ENCODE measurements around the gene ENPP1. TPM values are rescaled to one million over a fixed set of nuclear protein-coding genes. Genes with fewer than 3 reads are reported as not detected.

The ENPP1 gene
- total RNA-seq, 1 experiment from 2014 or later, result 29.7 TPM

- TF ChIP-seq, protein P1, sequence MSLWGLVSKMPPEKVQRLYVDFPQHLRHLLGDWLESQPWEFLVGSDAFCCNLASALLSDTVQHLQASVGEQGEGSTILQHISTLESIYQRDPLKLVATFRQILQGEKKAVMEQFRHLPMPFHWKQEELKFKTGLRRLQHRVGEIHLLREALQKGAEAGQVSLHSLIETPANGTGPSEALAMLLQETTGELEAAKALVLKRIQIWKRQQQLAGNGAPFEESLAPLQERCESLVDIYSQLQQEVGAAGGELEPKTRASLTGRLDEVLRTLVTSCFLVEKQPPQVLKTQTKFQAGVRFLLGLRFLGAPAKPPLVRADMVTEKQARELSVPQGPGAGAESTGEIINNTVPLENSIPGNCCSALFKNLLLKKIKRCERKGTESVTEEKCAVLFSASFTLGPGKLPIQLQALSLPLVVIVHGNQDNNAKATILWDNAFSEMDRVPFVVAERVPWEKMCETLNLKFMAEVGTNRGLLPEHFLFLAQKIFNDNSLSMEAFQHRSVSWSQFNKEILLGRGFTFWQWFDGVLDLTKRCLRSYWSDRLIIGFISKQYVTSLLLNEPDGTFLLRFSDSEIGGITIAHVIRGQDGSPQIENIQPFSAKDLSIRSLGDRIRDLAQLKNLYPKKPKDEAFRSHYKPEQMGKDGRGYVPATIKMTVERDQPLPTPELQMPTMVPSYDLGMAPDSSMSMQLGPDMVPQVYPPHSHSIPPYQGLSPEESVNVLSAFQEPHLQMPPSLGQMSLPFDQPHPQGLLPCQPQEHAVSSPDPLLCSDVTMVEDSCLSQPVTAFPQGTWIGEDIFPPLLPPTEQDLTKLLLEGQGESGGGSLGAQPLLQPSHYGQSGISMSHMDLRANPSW (CRISPR knock-in tag; conservative IDR thresholded peaks at IDR 0.05; ENCODE audit: low read depth), result no peak
- no peak for TF ChIP-seq FOXP4 (CRISPR knock-in tag; IDR thresholded peaks at IDR 0.05)
- no peak for TF ChIP-seq PRDM15 (CRISPR knock-in tag; IDR thresholded peaks at IDR 0.05)
- TF ChIP-seq MAX (CRISPR knock-in tag; IDR thresholded peaks at IDR 0.05), result no peak
- no peak for TF ChIP-seq MYBL2 (CRISPR knock-in tag; IDR thresholded peaks at IDR 0.05)
- TF ChIP-seq, protein P2, sequence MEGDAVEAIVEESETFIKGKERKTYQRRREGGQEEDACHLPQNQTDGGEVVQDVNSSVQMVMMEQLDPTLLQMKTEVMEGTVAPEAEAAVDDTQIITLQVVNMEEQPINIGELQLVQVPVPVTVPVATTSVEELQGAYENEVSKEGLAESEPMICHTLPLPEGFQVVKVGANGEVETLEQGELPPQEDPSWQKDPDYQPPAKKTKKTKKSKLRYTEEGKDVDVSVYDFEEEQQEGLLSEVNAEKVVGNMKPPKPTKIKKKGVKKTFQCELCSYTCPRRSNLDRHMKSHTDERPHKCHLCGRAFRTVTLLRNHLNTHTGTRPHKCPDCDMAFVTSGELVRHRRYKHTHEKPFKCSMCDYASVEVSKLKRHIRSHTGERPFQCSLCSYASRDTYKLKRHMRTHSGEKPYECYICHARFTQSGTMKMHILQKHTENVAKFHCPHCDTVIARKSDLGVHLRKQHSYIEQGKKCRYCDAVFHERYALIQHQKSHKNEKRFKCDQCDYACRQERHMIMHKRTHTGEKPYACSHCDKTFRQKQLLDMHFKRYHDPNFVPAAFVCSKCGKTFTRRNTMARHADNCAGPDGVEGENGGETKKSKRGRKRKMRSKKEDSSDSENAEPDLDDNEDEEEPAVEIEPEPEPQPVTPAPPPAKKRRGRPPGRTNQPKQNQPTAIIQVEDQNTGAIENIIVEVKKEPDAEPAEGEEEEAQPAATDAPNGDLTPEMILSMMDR (IDR thresholded peaks at IDR 0.05), result no peak
- no peak for TF ChIP-seq MLX (CRISPR knock-in tag; IDR thresholded peaks at IDR 0.05)
- TF ChIP-seq ZNF416 (CRISPR knock-in tag; IDR thresholded peaks at IDR 0.05), result no peak
- no peak for TF ChIP-seq TEAD1 (CRISPR knock-in tag; IDR thresholded peaks at IDR 0.05)
- TF ChIP-seq, protein P3, sequence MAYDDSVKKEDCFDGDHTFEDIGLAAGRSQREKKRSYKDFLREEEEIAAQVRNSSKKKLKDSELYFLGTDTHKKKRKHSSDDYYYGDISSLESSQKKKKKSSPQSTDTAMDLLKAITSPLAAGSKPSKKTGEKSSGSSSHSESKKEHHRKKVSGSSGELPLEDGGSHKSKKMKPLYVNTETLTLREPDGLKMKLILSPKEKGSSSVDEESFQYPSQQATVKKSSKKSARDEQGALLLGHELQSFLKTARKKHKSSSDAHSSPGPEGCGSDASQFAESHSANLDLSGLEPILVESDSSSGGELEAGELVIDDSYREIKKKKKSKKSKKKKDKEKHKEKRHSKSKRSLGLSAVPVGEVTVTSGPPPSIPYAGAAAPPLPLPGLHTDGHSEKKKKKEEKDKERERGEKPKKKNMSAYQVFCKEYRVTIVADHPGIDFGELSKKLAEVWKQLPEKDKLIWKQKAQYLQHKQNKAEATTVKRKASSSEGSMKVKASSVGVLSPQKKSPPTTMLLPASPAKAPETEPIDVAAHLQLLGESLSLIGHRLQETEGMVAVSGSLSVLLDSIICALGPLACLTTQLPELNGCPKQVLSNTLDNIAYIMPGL (CRISPR knock-in tag; IDR thresholded peaks at IDR 0.05), result no peak
- no peak for TF ChIP-seq NFATC4 (CRISPR knock-in tag; IDR thresholded peaks at IDR 0.05)
- no peak for TF ChIP-seq CREB1 (CRISPR knock-in tag; IDR thresholded peaks at IDR 0.05)
- TF ChIP-seq TCF7 (CRISPR knock-in tag; IDR thresholded peaks at IDR 0.05; ENCODE audit: low read depth), result no peak
- TF ChIP-seq ZNF317 (CRISPR knock-in tag; IDR thresholded peaks at IDR 0.05; ENCODE audit: borderline replicate concordance, low read depth), result no peak
- TF ChIP-seq NR1H2 (CRISPR knock-in tag; IDR thresholded peaks at IDR 0.05), result no peak
- TF ChIP-seq USF1 (CRISPR knock-in tag; IDR thresholded peaks at IDR 0.05), result no peak
- ChIA-PET CTCF (interaction anchor here (0.8 kb wide), 1 partner anchor 47 kb away, joined by 3 read pairs; no protein-coding TSS in a partner anchor), POLR2A (no interaction called here)
- Mint-ChIP-seq H3K36me3 (peaks cover 3% of the 10 kb centered on the region), H3K4me3 (no peak overlapping the region), H3K27ac (no peak overlapping the region), H3K4me1 (peaks cover 11% of the 10 kb centered on the region), H3K9me3 (no peaks in the 10 kb centered on the region), H3K27me3 (ENCODE audit: low read depth) (no peaks in the 10 kb centered on the region)
- DNase-seq (ENCODE audit: low spot score) (no peak), ATAC-seq (no peak)
These were observed 61.0 kb downstream of the ENPP1 start for GRCh38 chr6:131868836-131869235.

Data from WTC11 (cell line).